HepG2 (cell line): Measurements from ENCODE around the gene CEP164. TPM values are rescaled to one million over a fixed set of nuclear protein-coding genes. Genes with fewer than 3 reads are reported as not detected.

Source experiments
- AKAP8 ChIP-seq: sonication (generic); formaldehyde crosslinking; IDR thresholded peaks from 2 replicates; pipeline ENCODE4 v1.5.1; 2020; ENCODE audit warnings: mild to moderate bottlenecking, missing genetic modification reagents
- HNF1A ChIP-seq, 2 experiments: sonication (generic) in 1 of 2; formaldehyde crosslinking in 1 of 2; IDR thresholded peaks; 2 replicates each; pipeline versions ENCODE4 v1.4.0 to v1.6.1; 2016 to 2020; ENCODE audit warnings: borderline replicate concordance in 1 of 2, low read depth in 1 of 2, mild to moderate bottlenecking in 1 of 2, missing genetic modification reagents in 1 of 2
- IRF1 ChIP-seq: sonication (generic); formaldehyde crosslinking; IDR thresholded peaks from 2 replicates; pipeline ENCODE4 v1.4.0; 2020; ENCODE audit warnings: low read depth, mild to moderate bottlenecking, missing genetic modification reagents
- KMT2A ChIP-seq: sonication (generic); formaldehyde crosslinking; IDR thresholded peaks from 2 replicates; pipeline ENCODE4 v1.4.0; 2020; ENCODE audit warnings: missing genetic modification reagents
- TEF ChIP-seq: sonication (generic); formaldehyde crosslinking; IDR thresholded peaks from 2 replicates; pipeline ENCODE4 v1.5.0; 2020; ENCODE audit warnings: missing genetic modification reagents
- ZBTB37 ChIP-seq: sonication (generic); formaldehyde crosslinking; IDR thresholded peaks from 2 replicates; pipeline ENCODE4 v1.4.0; 2020; ENCODE audit warnings: mild to moderate bottlenecking, missing genetic modification reagents
- ZFY ChIP-seq: sonication (generic); formaldehyde crosslinking; IDR thresholded peaks from 2 replicates; pipeline ENCODE4 v1.4.0; 2020; ENCODE audit warnings: missing genetic modification reagents
- ZHX1 ChIP-seq: sonication (generic); formaldehyde crosslinking; IDR thresholded peaks from 2 replicates; pipeline ENCODE4 v1.8.1; 2022; ENCODE audit warnings: low read depth, mild to moderate bottlenecking, missing genetic modification reagents
- ZNF205 ChIP-seq: IDR thresholded peaks from 2 replicates; pipeline ENCODE4 v1.6.1; 2018; ENCODE audit warnings: missing biosample characterization, missing genetic modification reagents
- ZNF253 ChIP-seq: sonication (generic); formaldehyde crosslinking; IDR thresholded peaks from 2 replicates; pipeline ENCODE4 v1.8.0; 2022; ENCODE audit warnings: mild to moderate bottlenecking, missing genetic modification reagents, borderline replicate concordance
- ZNF260 ChIP-seq: sonication (generic); formaldehyde crosslinking; IDR thresholded peaks from 2 replicates; pipeline ENCODE4 v1.4.0; 2020; ENCODE audit warnings: missing genetic modification reagents, low read depth, mild to moderate bottlenecking, borderline replicate concordance
- ZNF292 ChIP-seq: sonication (generic); formaldehyde crosslinking; IDR thresholded peaks from 2 replicates; pipeline ENCODE4 v1.8.1; 2022; ENCODE audit warnings: mild to moderate bottlenecking, low read depth, missing genetic modification reagents, borderline replicate concordance
- ZNF770 ChIP-seq: sonication (generic); formaldehyde crosslinking; IDR thresholded peaks from 2 replicates; pipeline ENCODE4 v1.5.0; 2020; ENCODE audit warnings: mild to moderate bottlenecking, missing genetic modification reagents
- polyA plus RNA-seq, 8 experiments: library from polyadenylated mRNA; depleted of rRNA in 3 of 8; stranded (reverse) in 7 of 8; unstranded in 1 of 8; fragments of >200 nt; fragmentation: Illumina TruSeq in 4 of 8; extraction: Trizol in 4 of 8; gene quantifications; 2 replicates each; pipeline versions ENCODE4 v1.2.1 to v1.2.3, GENCODE V29; 2011 to 2016; ENCODE audit warnings: low read depth in 4 of 8, missing spikeins in 1 of 8, mixed read lengths in 1 of 8; ENCODE audit not compliant: insufficient read depth in 1 of 8
- total RNA-seq, 5 experiments: library from RNA; depleted of rRNA; stranded (reverse); fragments of >200 nt; fragmentation: Illumina TruSeq; extraction: Trizol; gene quantifications; 2 replicates each; pipeline ENCODE4 v1.2.3, GENCODE V29; 2016; ENCODE audit warnings: low read depth in 1 of 5

Gene CEP164
- total and polyA plus RNA-seq, 2 of the 13 experiments (the other 11 are each of a cell fraction or from before 2014, with no cell fraction given): 11.4 to 15.2 TPM

GRCh38 chr11:117299351-117300282 is 28.0 kb upstream of the CEP164 start (continued):
- TF ChIP-seq ZBTB37 (CRISPR knock-in tag) (no peak), HNF1A (IDR thresholded peaks at IDR 0.05; ENCODE audit: low read depth) (peak; percentile 95), HNF1A (CRISPR knock-in tag; IDR thresholded peaks at IDR 0.05; ENCODE audit: borderline replicate concordance) (peak; percentile 97; the same call in 1 of the 2 replicates), ZNF253 (CRISPR knock-in tag) (0 out of 2 replicates have a peak, but pooled peaks have one; percentile 62), KMT2A (CRISPR knock-in tag) (no peak), TEF (CRISPR knock-in tag) (no peak), ZNF260 (CRISPR knock-in tag) (no peak), ZHX1 (CRISPR knock-in tag) (peak; percentile 56; the same call in 1 of the 2 replicates), ZNF205 (CRISPR knock-in tag) (no peak), ZNF770 (CRISPR knock-in tag) (peak; percentile 33; the same call in 1 of the 2 replicates), ZNF292 (CRISPR knock-in tag) (peak; percentile 93), AKAP8 (no peak), ZFY (CRISPR knock-in tag) (peak; percentile 25; the same call in 1 of the 2 replicates), IRF1 (CRISPR knock-in tag) (0 out of 2 replicates have a peak, but pooled peaks have one; percentile 26)
